Uterus (tissue), 2 donors: ENCODE measurements around the gene GPBP1L1.

Experiments
- CTCF ChIP-seq, 4 experiments: fragments of 200-600 bp in 2 of 4; fragments of 450-650 bp in 2 of 4; sonication (generic) in 2 of 4; IDR thresholded peaks; one replicate each; pipeline ENCODE4 v1.5.1; 2016 to 2019; ENCODE audit warnings: antibody characterized with exemption in 4 of 4, mild to moderate bottlenecking in 2 of 4, moderate library complexity in 1 of 4
- POLR2A ChIP-seq, 2 donors: fragments of 450-650 bp; IDR thresholded peaks; one replicate each; pipeline ENCODE4 v1.6.1; 2016; ENCODE audit warnings: antibody characterized with exemption in 2 of 2, mild to moderate bottlenecking in 1 of 2, moderate library complexity in 1 of 2

GRCh38 chr1:45583264-45583665 lies 103.1 kb downstream of the GPBP1L1 start:
- TF ChIP-seq POLR2A (IDR thresholded peaks at IDR 0.05): no peak
- no peak for TF ChIP-seq CTCF (IDR thresholded peaks at IDR 0.05)
